HEK293 (cell line): Measurements from ENCODE around the gene FBXL7.

Experiments used
- CTCF ChIA-PET: fragments of 350-600 bp; formaldehyde crosslinking; extraction: SDS; loops from one replicate; lab custom pipeline; 2021; ENCODE audit warnings: antibody characterized with exemption; lab: Yijun Ruan, JAX
- POLR2A ChIA-PET: fragments of 300-600 bp; formaldehyde crosslinking; extraction: SDS; loops from one replicate; lab custom pipeline; 2020; ENCODE audit warnings: antibody characterized with exemption, inconsistent platforms; lab: Yijun Ruan, JAX
- H3K27ac ChIP-seq: fragments of 200-500 bp; sonication (Bioruptor generic); 2 replicates; pipeline ENCODE4 v1.5.1; 2014; ENCODE audit warnings: low read depth, low read length, control low read depth, inconsistent platforms; ENCODE audit errors: extremely low read depth
- H3K36me3 ChIP-seq, 2 experiments: fragments of 200-500 bp in 1 of 2; sonication (Bioruptor generic) in 1 of 2; 1 replicate in 1 of 2; 2 replicates in 1 of 2; pipeline ENCODE4 v1.5.1; 2014 to 2017; ENCODE audit warnings: inconsistent platforms in 2 of 2, low read length in 2 of 2; ENCODE audit not compliant: control insufficient read depth in 2 of 2, insufficient read depth in 1 of 2
- H3K4me1 ChIP-seq: fragments of 200-500 bp; sonication (Bioruptor generic); 2 replicates; pipeline ENCODE4 v1.5.1; 2014; ENCODE audit warnings: mild to moderate bottlenecking, low read length, inconsistent platforms; ENCODE audit not compliant: control insufficient read depth, insufficient read depth
- H3K4me3 ChIP-seq: 2 replicates; pipeline ENCODE4 v1.5.1; 2011; ENCODE audit warnings: low read depth, mild to moderate bottlenecking, control low read depth, low read length, moderate library complexity
- H3K9me3 ChIP-seq: fragments of 200-500 bp; sonication (Bioruptor generic); 2 replicates; pipeline ENCODE4 v1.5.1; 2014; ENCODE audit warnings: low read depth, low read length, inconsistent platforms; ENCODE audit not compliant: control insufficient read depth, insufficient read depth
- KLF16 ChIP-seq: fragments of 450-650 bp; formaldehyde crosslinking; IDR thresholded peaks from 2 replicates; pipeline ENCODE4 v1.5.1; 2017; ENCODE audit warnings: missing biosample characterization, missing genetic modification characterization
- SCRT1 ChIP-seq: fragments of 450-650 bp; formaldehyde crosslinking; IDR thresholded peaks from 2 replicates; pipeline ENCODE4 v1.5.1; 2016; ENCODE audit warnings: missing biosample characterization, missing genetic modification characterization, borderline replicate concordance
- SCRT2 ChIP-seq: fragments of 450-650 bp; formaldehyde crosslinking; IDR thresholded peaks from 2 replicates; pipeline ENCODE4 v1.5.1; 2016; ENCODE audit warnings: missing biosample characterization, missing genetic modification characterization
- SP2 ChIP-seq: fragments of 450-650 bp; formaldehyde crosslinking; IDR thresholded peaks from 2 replicates; pipeline ENCODE4 v1.5.1; 2016; ENCODE audit warnings: missing biosample characterization, missing genetic modification characterization
- TRIM28 ChIP-seq: IDR thresholded peaks from 2 replicates; pipeline ENCODE4 v1.6.1; 2011; ENCODE audit warnings: low read length, control low read depth, borderline replicate concordance
- ZFHX2 ChIP-seq: fragments of 450-650 bp; formaldehyde crosslinking; conservative IDR thresholded peaks from 2 replicates; pipeline ENCODE4 v1.5.1; 2016; ENCODE audit warnings: missing biosample characterization, missing genetic modification characterization
- ZNF16 ChIP-seq: fragments of 450-650 bp; formaldehyde crosslinking; IDR thresholded peaks from 2 replicates; pipeline ENCODE4 v1.5.1; 2016; ENCODE audit warnings: low read depth, missing biosample characterization, missing genetic modification characterization
- ZNF202 ChIP-seq: fragments of 450-650 bp; formaldehyde crosslinking; IDR thresholded peaks from 2 replicates; pipeline ENCODE4 v1.5.1; 2016; ENCODE audit warnings: missing biosample characterization, missing genetic modification characterization, borderline replicate concordance
- ZNF274 ChIP-seq, 2 experiments: fragments of 200-500 bp in 1 of 2; fragments of 450-650 bp in 1 of 2; sonication (Bioruptor generic) in 1 of 2; formaldehyde crosslinking in 1 of 2; IDR thresholded peaks; 2 replicates each; pipeline versions ENCODE4 v1.5.1 to v1.6.1; 2014 to 2016; ENCODE audit warnings: borderline replicate concordance in 1 of 2, inconsistent platforms in 1 of 2, low read length in 1 of 2, missing biosample characterization in 1 of 2, missing genetic modification characterization in 1 of 2
- ZNF324 ChIP-seq: fragments of 450-650 bp; formaldehyde crosslinking; IDR thresholded peaks from 2 replicates; pipeline ENCODE4 v1.5.1; 2016; ENCODE audit warnings: missing biosample characterization, missing genetic modification characterization
- ZNF354C ChIP-seq: fragments of 450-650 bp; formaldehyde crosslinking; IDR thresholded peaks from 2 replicates; pipeline ENCODE4 v1.5.1; 2016; ENCODE audit warnings: missing biosample characterization, missing genetic modification characterization, low read depth, borderline replicate concordance
- ZNF423 ChIP-seq: fragments of 450-650 bp; formaldehyde crosslinking; IDR thresholded peaks from 2 replicates; pipeline ENCODE4 v1.5.1; 2016; ENCODE audit warnings: missing biosample characterization, missing genetic modification characterization
- ZNF571 ChIP-seq: fragments of 450-650 bp; formaldehyde crosslinking; IDR thresholded peaks from 2 replicates; pipeline ENCODE4 v1.5.0; 2017; ENCODE audit warnings: missing biosample characterization, missing genetic modification characterization
- ZNF623 ChIP-seq: fragments of 450-650 bp; formaldehyde crosslinking; IDR thresholded peaks from 2 replicates; pipeline ENCODE4 v1.5.1; 2016; ENCODE audit warnings: missing biosample characterization, missing genetic modification characterization
- ZNF626 ChIP-seq: fragments of 450-650 bp; sonication (Bioruptor Pico); formaldehyde crosslinking; IDR thresholded peaks from 2 replicates; pipeline ENCODE4 v1.5.1; 2018; ENCODE audit warnings: missing biosample characterization, missing genetic modification characterization, inconsistent platforms
- ZNF837 ChIP-seq: fragments of 450-650 bp; formaldehyde crosslinking; IDR thresholded peaks from 2 replicates; pipeline ENCODE4 v1.5.1; 2016; ENCODE audit warnings: missing biosample characterization, missing genetic modification characterization
- TF ChIP-seq, protein P1 (sequence below): fragments of 450-650 bp; formaldehyde crosslinking; conservative IDR thresholded peaks from 2 replicates; pipeline ENCODE4 v1.5.1; 2016; ENCODE audit warnings: low read depth, missing biosample characterization, missing genetic modification characterization
- TF ChIP-seq, protein P2 (sequence below): fragments of 450-650 bp; formaldehyde crosslinking; IDR thresholded peaks from 2 replicates; pipeline ENCODE4 v1.5.1; 2016; ENCODE audit warnings: missing biosample characterization, missing genetic modification characterization
- TF ChIP-seq, protein P3 (sequence below): fragments of 450-650 bp; formaldehyde crosslinking; IDR thresholded peaks from 2 replicates; pipeline ENCODE4 v1.5.1; 2016; ENCODE audit warnings: missing biosample characterization, missing genetic modification characterization
- TF ChIP-seq, protein P4 (sequence below): fragments of 450-650 bp; formaldehyde crosslinking; IDR thresholded peaks from 2 replicates; pipeline ENCODE4 v1.5.1; 2016; ENCODE audit warnings: missing biosample characterization, missing genetic modification characterization
- TF ChIP-seq, protein P5 (sequence below): fragments of 450-650 bp; formaldehyde crosslinking; optimal IDR thresholded peaks from 2 replicates; pipeline ENCODE3; 2016; ENCODE audit warnings: missing biosample characterization, mild to moderate bottlenecking, missing genetic modification characterization

The FBXL7 gene

DNA sequence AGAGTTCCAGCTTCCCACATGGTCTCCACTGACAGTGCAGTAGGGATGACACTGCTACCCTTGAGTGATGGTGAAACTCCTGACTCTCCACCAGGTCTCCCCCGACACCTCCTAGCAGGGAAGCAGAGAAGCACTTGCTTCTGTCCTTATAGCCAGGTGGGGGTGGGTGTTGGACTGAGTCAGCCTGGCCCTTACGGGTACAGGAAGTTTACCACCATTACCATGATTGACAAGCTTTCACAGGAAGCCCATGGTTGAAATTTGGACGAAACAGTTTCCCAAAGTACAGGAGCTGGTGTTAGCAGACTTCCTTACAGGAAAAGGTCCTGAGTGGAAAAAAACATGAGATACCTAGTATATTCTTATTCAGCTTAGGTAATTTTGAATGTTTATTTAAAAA lies 3.1 kb upstream of the FBXL7 start:
- TF ChIP-seq ZNF274 (IDR thresholded peaks at IDR 0.05; ENCODE audit: low read length) (no peak), ZNF274 (tag by site-specific recombination; IDR thresholded peaks at IDR 0.05; ENCODE audit: borderline replicate concordance) (no peak), ZNF324 (tag by site-specific recombination) (no peak), ZNF202 (tag by site-specific recombination) (no peak), ZNF837 (no peak), ZNF423 (tag by site-specific recombination) (no peak), ZNF354C (tag by site-specific recombination) (no peak), SCRT1 (no peak), ZNF623 (tag by site-specific recombination) (no peak), KLF16 (tag by site-specific recombination) (no peak), SCRT2 (tag by site-specific recombination) (no peak), ZNF16 (no peak), SP2 (tag by site-specific recombination) (no peak), TRIM28 (no peak)
- TF ChIP-seq, protein P1, sequence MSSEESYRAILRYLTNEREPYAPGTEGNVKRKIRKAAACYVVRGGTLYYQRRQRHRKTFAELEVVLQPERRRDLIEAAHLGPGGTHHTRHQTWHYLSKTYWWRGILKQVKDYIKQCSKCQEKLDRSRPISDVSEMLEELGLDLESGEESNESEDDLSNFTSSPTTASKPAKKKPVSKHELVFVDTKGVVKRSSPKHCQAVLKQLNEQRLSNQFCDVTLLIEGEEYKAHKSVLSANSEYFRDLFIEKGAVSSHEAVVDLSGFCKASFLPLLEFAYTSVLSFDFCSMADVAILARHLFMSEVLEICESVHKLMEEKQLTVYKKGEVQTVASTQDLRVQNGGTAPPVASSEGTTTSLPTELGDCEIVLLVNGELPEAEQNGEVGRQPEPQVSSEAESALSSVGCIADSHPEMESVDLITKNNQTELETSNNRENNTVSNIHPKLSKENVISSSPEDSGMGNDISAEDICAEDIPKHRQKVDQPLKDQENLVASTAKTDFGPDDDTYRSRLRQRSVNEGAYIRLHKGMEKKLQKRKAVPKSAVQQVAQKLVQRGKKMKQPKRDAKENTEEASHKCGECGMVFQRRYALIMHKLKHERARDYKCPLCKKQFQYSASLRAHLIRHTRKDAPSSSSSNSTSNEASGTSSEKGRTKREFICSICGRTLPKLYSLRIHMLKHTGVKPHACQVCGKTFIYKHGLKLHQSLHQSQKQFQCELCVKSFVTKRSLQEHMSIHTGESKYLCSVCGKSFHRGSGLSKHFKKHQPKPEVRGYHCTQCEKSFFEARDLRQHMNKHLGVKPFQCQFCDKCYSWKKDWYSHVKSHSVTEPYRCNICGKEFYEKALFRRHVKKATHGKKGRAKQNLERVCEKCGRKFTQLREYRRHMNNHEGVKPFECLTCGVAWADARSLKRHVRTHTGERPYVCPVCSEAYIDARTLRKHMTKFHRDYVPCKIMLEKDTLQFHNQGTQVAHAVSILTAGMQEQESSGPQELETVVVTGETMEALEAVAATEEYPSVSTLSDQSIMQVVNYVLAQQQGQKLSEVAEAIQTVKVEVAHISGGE (tag by site-specific recombination), result no peak
- TF ChIP-seq, protein P2, sequence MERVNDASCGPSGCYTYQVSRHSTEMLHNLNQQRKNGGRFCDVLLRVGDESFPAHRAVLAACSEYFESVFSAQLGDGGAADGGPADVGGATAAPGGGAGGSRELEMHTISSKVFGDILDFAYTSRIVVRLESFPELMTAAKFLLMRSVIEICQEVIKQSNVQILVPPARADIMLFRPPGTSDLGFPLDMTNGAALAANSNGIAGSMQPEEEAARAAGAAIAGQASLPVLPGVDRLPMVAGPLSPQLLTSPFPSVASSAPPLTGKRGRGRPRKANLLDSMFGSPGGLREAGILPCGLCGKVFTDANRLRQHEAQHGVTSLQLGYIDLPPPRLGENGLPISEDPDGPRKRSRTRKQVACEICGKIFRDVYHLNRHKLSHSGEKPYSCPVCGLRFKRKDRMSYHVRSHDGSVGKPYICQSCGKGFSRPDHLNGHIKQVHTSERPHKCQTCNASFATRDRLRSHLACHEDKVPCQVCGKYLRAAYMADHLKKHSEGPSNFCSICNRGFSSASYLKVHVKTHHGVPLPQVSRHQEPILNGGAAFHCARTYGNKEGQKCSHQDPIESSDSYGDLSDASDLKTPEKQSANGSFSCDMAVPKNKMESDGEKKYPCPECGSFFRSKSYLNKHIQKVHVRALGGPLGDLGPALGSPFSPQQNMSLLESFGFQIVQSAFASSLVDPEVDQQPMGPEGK (tag by site-specific recombination), result no peak
- TF ChIP-seq, protein P3, sequence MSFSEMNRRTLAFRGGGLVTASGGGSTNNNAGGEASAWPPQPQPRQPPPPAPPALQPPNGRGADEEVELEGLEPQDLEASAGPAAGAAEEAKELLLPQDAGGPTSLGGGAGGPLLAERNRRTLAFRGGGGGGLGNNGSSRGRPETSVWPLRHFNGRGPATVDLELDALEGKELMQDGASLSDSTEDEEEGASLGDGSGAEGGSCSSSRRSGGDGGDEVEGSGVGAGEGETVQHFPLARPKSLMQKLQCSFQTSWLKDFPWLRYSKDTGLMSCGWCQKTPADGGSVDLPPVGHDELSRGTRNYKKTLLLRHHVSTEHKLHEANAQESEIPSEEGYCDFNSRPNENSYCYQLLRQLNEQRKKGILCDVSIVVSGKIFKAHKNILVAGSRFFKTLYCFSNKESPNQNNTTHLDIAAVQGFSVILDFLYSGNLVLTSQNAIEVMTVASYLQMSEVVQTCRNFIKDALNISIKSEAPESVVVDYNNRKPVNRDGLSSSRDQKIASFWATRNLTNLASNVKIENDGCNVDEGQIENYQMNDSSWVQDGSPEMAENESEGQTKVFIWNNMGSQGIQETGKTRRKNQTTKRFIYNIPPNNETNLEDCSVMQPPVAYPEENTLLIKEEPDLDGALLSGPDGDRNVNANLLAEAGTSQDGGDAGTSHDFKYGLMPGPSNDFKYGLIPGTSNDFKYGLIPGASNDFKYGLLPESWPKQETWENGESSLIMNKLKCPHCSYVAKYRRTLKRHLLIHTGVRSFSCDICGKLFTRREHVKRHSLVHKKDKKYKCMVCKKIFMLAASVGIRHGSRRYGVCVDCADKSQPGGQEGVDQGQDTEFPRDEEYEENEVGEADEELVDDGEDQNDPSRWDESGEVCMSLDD (tag by site-specific recombination), result no peak
- peaks cover 3% of the 10 kb centered on the region; the same call in 1 of the 2 replicates for H3K4me1 ChIP-seq
- no peaks in the 10 kb centered on the region for H3K9me3 ChIP-seq
- ChIA-PET POLR2A (no interaction called here), CTCF (interaction anchor here (0.7 kb wide), 1 partner anchor 238 kb away, joined by 5 read pairs; no protein-coding TSS in a partner anchor)
- H3K27ac ChIP-seq, result no peak overlapping the region
- H3K36me3 ChIP-seq, result no peaks in the 10 kb centered on the region
- H3K4me3 ChIP-seq, result no peak overlapping the region

DNA sequence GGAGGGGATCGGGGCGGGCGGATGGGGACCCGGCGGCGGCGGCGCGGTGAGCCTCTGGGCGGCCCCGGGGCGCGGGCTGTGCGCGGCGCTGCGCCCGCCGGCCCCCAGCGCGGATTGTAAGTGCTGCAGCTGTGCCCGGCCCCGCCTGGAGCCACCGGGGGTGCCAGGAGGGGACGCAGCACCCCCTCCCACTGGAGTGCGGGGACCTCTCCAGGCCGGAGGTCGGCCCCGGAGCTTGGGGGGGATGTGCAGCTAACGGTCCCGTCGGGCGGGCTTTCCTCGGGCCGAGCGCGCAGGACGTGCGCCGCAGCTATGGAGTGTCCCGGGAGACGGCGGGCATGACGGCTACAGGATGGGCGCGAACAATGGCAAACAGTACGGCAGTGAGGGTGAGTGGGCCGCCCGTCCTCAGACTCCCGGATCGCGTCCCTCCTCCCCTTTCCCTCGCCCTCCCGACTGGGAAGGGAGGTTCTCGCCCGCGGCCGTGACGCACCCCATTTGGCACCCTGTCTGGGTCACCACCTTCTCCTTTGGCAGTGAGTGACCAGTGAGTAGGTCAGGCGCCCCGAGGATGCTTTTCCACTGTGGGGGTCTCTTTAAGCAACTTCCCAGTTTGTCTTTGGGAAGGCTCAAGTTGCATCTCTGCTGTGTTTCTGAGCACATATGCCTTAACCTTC lies 483 bp downstream of the FBXL7 start:
- H3K4me3 ChIP-seq, result peak overlapping the region; percentile 81
- CTCF ChIA-PET, result interaction anchor here (0.6 kb wide), 1 partner anchor 1182 kb away, joined by 3 read pairs; no protein-coding TSS in a partner anchor
- peak overlapping the region; percentile 51; the same call in 1 of the 2 replicates for H3K27ac ChIP-seq
- H3K9me3 ChIP-seq, result no peaks in the 10 kb centered on the region
- POLR2A ChIA-PET, result no interaction called here
- H3K36me3 ChIP-seq, result no peaks in the 10 kb centered on the region
- H3K4me1 ChIP-seq, result peaks cover 3% of the 10 kb centered on the region
- TF ChIP-seq ZNF626 (no peak), ZFHX2 (tag by site-specific recombination) (0 out of 2 replicates have a peak, but pooled peaks have one; percentile 12), ZNF571 (no peak)
- TF ChIP-seq, protein P3 (tag by site-specific recombination), result no peak
- TF ChIP-seq, protein P4, sequence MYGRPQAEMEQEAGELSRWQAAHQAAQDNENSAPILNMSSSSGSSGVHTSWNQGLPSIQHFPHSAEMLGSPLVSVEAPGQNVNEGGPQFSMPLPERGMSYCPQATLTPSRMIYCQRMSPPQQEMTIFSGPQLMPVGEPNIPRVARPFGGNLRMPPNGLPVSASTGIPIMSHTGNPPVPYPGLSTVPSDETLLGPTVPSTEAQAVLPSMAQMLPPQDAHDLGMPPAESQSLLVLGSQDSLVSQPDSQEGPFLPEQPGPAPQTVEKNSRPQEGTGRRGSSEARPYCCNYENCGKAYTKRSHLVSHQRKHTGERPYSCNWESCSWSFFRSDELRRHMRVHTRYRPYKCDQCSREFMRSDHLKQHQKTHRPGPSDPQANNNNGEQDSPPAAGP, result no peak
- TF ChIP-seq, protein P5, sequence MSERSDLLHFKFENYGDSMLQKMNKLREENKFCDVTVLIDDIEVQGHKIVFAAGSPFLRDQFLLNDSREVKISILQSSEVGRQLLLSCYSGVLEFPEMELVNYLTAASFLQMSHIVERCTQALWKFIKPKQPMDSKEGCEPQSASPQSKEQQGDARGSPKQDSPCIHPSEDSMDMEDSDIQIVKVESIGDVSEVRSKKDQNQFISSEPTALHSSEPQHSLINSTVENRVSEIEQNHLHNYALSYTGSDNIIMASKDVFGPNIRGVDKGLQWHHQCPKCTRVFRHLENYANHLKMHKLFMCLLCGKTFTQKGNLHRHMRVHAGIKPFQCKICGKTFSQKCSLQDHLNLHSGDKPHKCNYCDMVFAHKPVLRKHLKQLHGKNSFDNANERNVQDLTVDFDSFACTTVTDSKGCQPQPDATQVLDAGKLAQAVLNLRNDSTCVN (tag by site-specific recombination), result peak; percentile 47
